Peyer's patch (tissue), 4 donors: Measurements from ENCODE around the gene HNF1A.

ENCODE experiments used
- POLR2A ChIP-seq, 2 donors: fragments of 450-650 bp; IDR thresholded peaks; one replicate each; pipeline ENCODE4 v1.5.1; 2017; ENCODE audit warnings: antibody characterized with exemption in 2 of 2, mild to moderate bottlenecking in 2 of 2, moderate library complexity in 2 of 2
- TF ChIP-seq, protein P1 (sequence below), 6 experiments: fragments of 450-650 bp in 4 of 6; fragments of 200-600 bp in 2 of 6; sonication (generic) in 1 of 6; IDR thresholded peaks; one replicate each; pipeline ENCODE4 v1.5.1; 2017 to 2019; ENCODE audit warnings: antibody characterized with exemption in 6 of 6, mild to moderate bottlenecking in 3 of 6, moderate library complexity in 1 of 6

DNA sequence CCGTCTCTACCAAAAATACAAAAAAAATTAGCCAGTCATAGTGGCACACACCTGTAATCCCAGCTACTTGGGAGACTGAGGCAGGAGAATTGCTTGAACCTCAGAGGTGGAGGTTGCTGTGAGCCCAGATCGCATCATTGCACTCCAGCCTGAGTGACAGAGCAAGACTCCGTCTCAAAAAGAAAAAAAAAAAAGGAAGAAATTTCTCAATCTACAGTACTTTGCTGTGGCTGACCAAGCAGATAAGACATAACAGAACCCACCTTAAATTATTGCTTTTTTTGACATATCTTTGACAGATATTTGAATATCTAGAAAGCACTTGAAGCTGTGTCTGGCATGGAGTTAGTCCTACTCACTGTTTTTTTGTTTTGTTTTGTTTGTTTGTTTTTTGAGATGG, 34.9 kb upstream of the HNF1A start:
- TF ChIP-seq, protein P1, sequence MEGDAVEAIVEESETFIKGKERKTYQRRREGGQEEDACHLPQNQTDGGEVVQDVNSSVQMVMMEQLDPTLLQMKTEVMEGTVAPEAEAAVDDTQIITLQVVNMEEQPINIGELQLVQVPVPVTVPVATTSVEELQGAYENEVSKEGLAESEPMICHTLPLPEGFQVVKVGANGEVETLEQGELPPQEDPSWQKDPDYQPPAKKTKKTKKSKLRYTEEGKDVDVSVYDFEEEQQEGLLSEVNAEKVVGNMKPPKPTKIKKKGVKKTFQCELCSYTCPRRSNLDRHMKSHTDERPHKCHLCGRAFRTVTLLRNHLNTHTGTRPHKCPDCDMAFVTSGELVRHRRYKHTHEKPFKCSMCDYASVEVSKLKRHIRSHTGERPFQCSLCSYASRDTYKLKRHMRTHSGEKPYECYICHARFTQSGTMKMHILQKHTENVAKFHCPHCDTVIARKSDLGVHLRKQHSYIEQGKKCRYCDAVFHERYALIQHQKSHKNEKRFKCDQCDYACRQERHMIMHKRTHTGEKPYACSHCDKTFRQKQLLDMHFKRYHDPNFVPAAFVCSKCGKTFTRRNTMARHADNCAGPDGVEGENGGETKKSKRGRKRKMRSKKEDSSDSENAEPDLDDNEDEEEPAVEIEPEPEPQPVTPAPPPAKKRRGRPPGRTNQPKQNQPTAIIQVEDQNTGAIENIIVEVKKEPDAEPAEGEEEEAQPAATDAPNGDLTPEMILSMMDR (IDR thresholded peaks at IDR 0.05): no peak
- no peak for TF ChIP-seq POLR2A (IDR thresholded peaks at IDR 0.05)
